CD4-positive, alpha-beta T cell treated with Interleukin-17A for 1 hour (primary cell): ENCODE measurements around the gene ADAT1.
"Not testable (repeated sequence)": the region's sequence is repeated elsewhere in the genome, so short reads cannot be mapped to it uniquely, and the experiment has no call there.

Experiments used
- DNase-seq: peaks from one replicate; pipeline ENCODE4 v3.0.0-alpha.2; 2020

ADAT1 gene

GRCh38 chr16:75620326-75621169 lies 2.5 kb downstream of the ADAT1 start:
- DNase-seq, result peak; percentile 86

DNA sequence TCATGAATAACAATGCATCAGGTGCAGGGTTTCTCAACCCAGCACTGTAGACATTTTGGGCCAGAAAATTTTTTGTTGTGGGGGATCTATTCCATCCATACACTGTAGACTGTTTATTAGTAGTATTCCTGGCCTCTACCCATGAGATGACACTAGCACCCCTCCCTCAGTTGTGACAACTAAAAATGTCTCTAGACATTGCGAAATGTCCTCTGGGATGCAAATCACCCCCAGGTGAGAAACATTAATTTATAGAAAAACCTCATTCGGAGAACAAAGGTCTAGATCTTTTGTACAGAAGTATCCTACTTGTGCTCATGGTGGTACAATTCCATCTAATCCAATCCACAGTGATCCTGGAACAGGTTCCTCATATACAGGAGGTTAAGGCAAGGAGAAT lies 4.3 kb downstream of the ADAT1 start:
- DNase-seq, result no peak

DNA sequence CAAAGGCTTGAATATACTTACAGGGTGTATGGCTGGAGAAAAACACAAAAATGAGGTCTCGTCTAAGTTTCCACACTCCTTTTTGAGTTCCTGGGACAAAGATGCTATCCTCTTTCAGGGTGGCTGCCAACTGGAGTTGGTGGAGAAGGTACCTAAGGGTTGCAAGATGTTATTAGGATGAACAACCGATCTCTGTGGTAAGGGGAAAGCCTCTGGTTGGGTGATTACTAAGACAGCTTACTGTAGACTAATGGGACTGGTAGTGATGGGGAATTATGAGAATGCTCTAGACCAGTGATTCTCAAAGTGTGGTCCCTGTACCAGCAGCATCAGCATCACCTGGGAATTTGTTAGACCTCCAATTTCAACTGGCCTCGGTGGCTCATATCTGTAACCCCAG lies 6.0 kb downstream of the ADAT1 start:
- DNase-seq, result no peak

GRCh38 chr16:75616521-75617010 lies 6.5 kb downstream of the ADAT1 start:
- DNase-seq, result peak; percentile 64

DNA sequence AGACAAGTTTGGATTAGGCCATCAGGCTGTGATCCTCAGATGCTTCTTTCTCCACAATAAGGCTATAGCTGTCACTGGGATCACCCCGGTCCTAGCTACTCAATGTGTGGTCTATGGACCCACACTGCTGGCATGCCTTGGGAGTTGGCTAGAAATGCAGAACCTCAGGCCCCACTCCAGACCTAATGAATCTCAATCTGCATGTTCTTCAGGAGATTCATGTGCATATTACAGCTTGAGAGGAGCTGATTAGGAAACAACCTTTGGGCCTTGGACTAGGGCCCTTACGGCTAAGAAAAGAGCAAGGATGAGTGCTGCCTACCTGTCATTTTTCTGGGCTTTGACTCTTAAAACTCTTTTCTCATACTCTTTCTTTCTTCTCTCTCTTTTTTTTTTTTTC lies 7.5 kb downstream of the ADAT1 start:
- no peak for DNase-seq

- no peak for DNase-seq
These were observed 8.8 kb downstream of the ADAT1 start for GRCh38 chr16:75614066-75614897.

DNA sequence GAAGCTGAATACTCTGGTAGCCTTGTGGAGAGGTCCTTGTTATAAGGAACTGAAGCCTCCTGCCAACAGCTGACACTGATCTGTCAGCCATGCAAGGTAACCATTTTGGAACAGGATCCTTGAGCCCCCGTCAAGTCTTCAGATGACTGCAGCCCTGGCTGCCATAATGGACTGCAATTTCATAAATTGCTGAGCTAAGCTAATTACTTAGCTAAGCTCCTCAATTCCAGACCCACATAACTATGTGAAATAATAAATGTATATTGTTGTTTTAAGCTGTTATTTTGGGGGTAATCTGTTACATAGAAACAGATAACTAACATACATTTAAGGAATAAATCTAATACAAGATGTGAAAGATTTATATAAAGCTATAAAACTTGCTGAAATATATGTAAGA lies 16.6 kb downstream of the ADAT1 start:
- DNase-seq, result no peak

DNA sequence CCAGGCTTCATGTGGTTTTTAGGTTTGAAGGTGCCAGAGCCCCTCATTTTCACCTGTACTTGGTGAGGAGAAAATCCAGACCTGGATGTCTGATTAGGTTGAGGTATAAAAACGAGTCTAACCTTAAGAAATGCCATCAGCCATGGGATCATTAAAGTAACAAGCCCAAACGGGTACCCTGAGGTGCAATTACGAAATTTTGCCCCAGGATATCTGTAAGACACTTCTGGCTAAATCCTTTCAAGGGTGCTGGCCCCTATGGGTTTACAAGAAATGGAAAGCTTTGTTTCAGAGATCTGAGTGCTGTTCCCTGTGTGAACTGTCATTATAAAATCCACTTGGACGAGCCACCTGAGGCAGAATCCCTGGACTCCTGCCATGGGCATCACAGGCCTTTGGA lies 19.8 kb downstream of the ADAT1 start:
- no peak for DNase-seq

- DNase-seq, result no peak
These were observed 23.4 kb downstream of the ADAT1 start for GRCh38 chr16:75599452-75600277.

GRCh38 chr16:75593825-75594820 lies 29.0 kb downstream of the ADAT1 start:
- no peak for DNase-seq

DNA sequence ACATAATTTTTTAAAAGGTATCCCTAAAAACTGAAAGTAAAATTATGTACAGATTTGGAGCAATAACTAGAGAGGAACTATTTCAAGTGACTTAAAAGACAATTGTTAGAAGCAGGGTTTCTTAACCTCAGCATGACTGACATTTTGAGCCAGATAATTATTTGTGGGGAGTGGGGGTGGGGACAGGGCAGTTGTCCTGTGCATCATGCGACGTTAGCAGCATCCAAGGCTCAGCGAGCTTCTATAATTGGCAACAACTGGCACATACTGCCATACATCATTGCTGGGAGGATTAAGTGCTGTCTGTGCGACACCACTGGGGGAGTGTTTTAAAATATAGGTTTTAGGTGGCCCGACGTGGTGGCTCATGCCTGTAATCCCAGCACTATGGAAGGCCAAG lies 29.8 kb downstream of the ADAT1 start:
- DNase-seq, result no peak

- not testable (repeated sequence) for DNase-seq
These were observed 31.2 kb downstream of the ADAT1 start for GRCh38 chr16:75591927-75592326.

- DNase-seq, result no peak
These were observed 31.9 kb downstream of the ADAT1 start for GRCh38 chr16:75590920-75591843.

DNA sequence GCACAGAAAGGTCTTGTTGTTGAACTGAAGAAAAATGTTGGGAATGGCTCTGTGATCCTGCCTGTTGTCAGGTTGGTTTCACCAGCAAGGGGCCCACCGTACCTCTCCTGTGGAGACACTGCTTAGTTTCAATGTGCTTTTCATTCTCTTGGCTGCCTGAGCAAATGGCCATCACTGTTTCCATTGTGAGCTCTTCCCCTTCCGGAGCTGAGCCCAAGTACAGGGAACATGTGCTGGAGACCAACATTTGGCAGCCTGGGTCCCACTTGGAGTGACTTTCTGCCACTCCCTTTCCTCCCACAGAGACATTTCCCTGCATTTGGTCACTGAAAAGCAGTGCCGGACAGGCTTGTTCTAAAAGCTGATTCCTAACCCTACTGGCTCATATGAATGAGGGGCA lies 33.8 kb downstream of the ADAT1 start:
- no peak for DNase-seq

DNA sequence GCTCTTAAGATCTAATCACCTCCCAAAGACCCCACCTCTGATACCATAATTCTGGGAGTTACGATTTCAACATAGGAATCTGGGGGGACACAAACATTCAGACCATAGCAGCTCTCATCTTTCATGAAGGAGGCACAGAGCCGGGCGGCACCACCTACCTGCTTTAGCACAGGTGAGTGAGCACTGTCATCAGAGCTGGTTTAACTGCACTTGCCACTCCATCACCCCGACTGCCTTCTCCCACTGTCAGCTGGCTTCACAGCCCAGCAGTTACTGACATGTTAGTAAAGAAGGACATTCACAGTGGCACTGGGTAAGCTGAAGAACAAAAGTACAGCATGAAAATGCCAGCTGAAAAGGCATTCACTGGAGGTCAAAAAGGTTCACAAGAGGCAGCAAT lies 34.4 kb downstream of the ADAT1 start:
- DNase-seq, result no peak

DNA sequence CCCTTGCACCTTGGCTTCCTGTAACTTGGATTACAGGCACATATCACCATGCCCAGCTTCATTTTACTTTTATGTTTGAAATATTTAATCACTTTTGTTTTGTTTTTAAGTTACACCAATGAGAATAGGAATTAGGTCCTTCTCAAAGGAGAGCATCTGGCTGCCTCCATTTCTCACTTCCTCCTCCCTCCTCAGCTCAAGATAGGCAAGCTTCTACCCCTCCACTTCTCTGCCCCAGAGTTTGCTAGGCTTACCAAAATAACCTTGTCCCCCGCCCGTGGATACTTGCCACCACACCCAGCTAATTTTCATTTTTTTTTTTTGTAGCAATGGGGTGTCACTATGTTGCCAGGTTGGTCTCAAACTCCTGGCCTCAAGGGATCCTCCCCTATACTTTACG lies 39.0 kb downstream of the ADAT1 start:
- DNase-seq, result no peak

- no peak for DNase-seq
These were observed 43.7 kb downstream of the ADAT1 start for GRCh38 chr16:75579281-75579834.

DNA sequence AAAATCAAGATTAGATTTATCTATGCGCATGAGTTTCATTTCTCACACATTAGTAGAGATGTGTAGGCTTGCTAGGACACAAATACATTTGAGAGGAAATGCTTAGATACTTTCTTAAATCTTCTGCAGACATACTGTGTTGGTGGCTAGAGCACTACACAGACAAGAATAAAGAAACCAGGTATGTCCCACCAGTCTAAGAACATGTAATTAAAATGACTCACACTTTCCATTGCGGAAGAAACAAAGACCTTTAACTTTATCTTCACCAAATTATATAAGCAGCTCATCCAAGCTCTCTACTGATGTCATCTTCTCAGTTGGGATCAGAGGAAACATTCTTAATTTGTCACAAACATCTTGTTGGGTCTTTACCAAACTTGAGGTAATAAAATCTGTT lies 44.4 kb downstream of the ADAT1 start:
- DNase-seq, result no peak

DNA sequence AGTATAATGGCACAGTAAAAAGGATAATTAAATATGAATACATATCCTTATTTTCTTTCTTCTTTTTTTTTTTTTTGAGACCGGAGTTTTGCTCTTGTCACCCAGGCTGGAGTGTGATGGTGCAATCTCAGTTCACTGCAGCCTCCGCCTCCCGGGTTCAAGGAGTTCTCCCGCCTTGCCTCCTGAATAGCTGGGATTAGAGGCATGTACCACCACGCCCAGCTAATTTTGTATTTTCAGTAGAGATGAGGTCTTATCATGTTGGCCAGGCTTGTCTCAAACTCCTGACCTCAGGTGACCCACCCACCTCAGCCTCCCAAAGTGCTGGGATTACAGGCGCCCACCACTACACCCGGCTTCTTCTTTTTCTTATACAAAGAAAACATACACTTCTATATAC lies 44.9 kb downstream of the ADAT1 start:
- DNase-seq, result no peak

DNA sequence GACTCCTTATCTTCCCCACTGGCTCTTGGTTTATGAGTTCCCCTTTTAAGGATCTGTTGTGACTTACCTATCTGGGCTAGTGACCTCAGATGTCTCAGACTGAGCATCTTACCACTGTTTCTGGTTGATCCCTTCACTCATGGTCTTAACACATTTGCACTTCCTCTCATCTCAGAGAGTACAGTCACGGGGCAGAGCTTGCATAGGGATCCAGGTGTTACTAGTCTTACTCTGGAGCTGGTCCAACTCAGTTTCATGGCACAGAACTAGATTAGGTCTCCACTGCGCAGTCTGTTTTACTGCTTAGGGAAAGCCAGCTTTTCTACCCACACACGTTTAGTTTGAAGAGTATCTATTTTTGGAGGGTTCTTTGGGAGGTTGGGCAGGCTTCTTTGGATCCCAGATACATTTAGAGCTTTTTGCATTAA lies 46.7 kb downstream of the ADAT1 start:
- DNase-seq, result no peak
